A673 (cell line): ENCODE measurements around the gene KRTAP10-2.

Experiments
- EZH2 ChIP-seq: fragments of 200-600 bp; sonication (generic); IDR thresholded peaks from 2 replicates; pipeline ENCODE4 v1.6.1; 2017; ENCODE audit warnings: borderline replicate concordance, low read depth, mild to moderate bottlenecking, mixed read lengths, antibody characterized with exemption, low read length; ENCODE audit not compliant: poor library complexity, severe bottlenecking
- TF ChIP-seq, protein P1 (sequence below): fragments of 300-800, 200-600 bp; sonication (generic); conservative IDR thresholded peaks from 2 replicates; pipeline ENCODE4 v1.5.1; 2017; ENCODE audit warnings: low read depth, mild to moderate bottlenecking, antibody characterized with exemption, low read length, moderate library complexity, mixed read lengths

DNA sequence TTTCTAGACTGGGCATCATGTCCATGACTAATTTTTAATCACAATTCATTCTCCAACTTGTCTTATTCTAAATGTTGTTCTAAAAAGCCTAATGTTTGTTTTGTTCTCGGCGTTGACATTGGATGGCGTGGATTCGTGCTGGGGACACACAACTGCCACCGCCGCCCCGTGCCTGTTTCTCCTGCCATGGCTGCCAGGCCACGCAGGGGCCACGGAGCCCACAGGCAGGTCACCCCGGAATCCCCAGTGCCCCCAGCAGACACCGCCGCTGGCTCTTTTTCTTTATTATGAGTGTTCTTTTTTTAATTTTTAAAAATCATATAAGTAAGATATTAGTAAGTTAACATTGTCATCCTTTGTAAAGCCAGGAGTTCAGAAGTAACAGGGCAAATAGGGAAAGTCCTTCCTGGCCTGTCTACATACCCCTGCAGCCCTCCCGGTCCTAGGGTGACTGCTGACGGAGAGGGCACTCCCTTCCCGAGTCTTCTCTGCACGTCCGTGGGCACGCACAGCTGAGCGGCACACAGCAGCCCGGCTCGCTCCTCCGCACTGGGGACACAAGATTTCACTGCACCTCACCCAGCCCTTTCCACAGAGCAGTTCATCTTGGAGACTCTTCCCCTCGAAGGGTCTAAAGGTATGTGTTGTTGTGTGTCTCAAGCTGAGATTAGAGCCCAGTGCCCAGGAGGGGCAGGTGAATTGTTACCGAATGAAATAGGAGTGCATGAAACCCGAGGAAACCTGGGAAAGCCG is 43.5 kb downstream of the KRTAP10-2 start:
- TF ChIP-seq, protein P1, sequence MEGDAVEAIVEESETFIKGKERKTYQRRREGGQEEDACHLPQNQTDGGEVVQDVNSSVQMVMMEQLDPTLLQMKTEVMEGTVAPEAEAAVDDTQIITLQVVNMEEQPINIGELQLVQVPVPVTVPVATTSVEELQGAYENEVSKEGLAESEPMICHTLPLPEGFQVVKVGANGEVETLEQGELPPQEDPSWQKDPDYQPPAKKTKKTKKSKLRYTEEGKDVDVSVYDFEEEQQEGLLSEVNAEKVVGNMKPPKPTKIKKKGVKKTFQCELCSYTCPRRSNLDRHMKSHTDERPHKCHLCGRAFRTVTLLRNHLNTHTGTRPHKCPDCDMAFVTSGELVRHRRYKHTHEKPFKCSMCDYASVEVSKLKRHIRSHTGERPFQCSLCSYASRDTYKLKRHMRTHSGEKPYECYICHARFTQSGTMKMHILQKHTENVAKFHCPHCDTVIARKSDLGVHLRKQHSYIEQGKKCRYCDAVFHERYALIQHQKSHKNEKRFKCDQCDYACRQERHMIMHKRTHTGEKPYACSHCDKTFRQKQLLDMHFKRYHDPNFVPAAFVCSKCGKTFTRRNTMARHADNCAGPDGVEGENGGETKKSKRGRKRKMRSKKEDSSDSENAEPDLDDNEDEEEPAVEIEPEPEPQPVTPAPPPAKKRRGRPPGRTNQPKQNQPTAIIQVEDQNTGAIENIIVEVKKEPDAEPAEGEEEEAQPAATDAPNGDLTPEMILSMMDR = no peak
- TF ChIP-seq EZH2 = no peak
